HG03469 (cell line): ENCODE results near the gene SLC35G3.
A peak's percentile ranks its signal among the peaks of the same experiment; 100 is the strongest.
"Not testable (repeated sequence)": the region's sequence is repeated elsewhere in the genome, so short reads cannot be mapped to it uniquely, and the experiment has no call there.

ENCODE experiments used
- ATAC-seq: cut with Tn5 transposase; IDR thresholded peaks from one replicate; pipeline ENCODE4 v1.9.1; 2021; ENCODE audit warnings: mild to moderate bottlenecking, moderate library complexity, moderate number of reproducible peaks; ENCODE audit not compliant: unreplicated experiment

SLC35G3 gene

DNA sequence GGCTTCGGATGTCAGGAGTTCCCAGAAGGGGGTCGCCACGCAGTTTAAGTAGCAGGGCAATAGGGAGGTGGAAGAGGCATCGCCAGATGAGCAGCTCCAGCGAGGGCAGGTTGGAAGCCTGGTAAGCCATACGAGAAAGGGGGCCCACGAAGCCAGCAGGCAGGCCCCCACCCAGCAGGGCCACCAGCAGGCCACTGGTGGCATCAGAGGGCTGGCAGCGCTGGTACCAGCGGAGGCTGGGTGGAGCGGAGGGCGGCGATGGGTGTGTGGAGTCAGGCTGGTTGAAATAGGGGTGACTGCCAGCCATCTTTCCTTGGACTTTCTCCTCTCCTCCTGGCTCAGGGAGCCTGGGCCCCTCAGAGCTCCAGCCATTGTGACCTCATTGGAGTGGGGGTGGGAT is at the start of gene SLC35G3:
TSS of gene SLC35G3 (minus strand) at position 393 of the 400 bp plus-strand sequence. CDS start at position 307, 86 bp downstream.
- not testable (repeated sequence) for ATAC-seq

DNA sequence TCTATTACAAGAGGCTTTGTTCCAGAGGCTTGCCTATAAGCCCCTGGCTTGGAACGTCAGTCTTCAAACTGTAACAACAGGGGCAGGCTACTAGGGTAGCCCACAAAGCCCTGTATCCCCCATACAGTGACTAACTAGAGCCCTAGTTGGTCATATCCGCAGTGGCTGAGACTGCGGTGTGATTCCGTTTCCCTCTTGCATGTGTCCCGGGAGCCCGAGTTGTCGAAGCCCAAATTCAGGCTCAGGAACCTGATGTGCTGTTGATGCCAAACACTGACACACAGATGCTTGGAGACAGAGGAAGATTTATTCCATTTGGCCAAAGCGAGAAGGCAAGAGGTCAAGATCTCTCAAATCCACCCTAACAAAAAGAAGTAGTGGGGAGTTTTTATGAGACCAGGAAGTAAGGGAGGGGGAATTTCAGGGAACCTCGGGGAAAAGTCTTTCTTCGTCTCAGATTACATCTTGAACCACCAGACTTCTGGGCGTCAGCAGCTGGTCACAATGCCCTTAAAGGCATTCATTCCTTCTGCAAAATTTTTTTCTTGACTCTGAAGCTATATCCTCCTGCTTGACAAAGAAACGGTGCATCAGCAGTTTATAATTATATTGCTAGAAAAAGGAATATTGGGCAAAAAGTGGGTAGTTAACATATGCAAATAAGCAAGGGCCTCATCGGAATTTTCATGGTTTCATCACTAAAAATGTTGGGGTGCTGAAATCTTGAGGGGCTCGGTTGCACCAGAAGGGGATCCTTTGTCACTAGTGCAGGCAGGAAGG is 49.6 kb upstream of the SLC35G3 start:
- no peak for ATAC-seq

- peak; percentile 38 for ATAC-seq
Observed at GRCh38 chr17:35242805-35243560, 48.8 kb upstream of the SLC35G3 start, which contains the start of gene SLFN5. Gene SLFN5 (plus strand): TSS chr17:35243072. CDS start chr17:35258691, 15,619 bp downstream.

- peak; percentile 29 for ATAC-seq
Observed at GRCh38 chr17:35242158-35242804, 48.1 kb upstream of the SLC35G3 start.

DNA sequence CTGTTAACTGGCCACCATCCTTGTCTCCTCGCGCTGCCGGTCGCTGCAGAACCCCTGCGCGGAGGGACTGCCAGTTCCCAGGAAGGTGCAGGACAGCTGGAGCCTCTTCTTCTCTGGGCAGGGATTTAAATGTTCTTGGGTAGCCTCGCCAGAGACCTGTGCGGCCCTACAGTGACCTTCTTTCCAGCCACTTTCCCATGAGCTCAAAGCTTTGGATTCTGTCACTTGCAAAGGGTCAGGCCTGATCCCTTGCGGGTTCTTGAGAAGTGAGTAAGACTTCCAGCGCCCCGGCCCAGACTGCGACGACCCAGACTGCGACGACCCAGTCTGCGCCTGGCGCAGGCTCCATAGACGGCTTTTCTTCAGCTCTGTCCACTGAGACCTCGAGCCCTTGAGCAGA is 47.3 kb upstream of the SLC35G3 start:
- no peak for ATAC-seq

DNA sequence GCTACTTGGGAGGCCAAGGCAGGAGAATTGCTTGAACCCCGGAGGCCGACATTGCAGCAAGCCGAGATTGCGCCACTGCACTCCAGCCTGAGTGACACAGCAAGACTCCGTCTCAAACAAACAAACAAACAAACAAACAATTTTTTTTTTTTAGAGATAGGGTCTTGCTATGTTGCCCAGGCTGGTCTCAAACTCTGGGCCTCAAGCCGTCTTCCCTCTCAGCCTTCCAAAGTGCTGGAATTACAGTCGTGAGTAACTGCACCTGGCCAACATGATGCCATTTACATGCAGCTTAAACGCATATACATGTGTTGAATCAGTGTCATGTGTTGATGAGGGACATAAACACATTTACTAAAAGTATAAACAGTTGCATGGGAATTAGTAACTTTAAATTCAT is 46.7 kb upstream of the SLC35G3 start:
- no peak for ATAC-seq

DNA sequence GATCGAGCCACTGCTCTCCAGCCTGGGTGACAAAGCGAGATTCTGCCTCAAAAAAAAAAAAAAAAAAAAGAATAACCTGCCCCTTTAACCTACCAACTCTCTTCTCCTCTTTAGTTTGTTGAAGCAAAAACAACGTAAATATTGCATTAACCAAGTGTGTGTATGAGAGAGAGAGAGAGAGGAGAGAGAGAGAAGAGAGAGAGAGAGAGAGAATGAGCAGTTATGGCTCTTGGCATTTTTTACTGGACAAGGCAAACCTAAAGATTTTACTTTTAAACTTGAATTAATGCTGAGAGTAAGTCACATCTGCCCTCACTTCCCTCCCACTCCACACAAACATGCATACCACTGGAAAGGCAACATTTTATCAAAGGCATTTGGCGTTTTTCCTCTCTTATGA is 45.6 kb upstream of the SLC35G3 start:
- no peak for ATAC-seq

DNA sequence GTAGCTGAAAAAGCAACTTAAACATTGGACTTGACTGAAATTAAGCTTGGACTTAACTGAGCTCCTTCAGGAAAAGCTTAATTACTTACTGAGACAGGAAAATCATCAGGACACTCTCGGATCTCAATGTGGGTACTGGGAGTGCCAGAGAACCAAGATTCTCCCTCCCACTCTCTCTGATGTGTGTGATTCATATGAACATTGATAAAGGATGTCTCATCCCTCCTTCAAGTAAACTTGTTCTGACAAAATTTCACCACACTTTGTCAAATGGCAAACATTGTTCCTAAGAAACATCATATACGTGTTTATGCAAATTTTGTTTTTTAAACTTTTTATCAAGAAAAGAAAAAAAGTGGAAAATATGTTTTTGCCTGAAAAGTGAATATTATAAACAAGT is 44.6 kb upstream of the SLC35G3 start:
- no peak for ATAC-seq

- no peak for ATAC-seq
Observed at GRCh38 chr17:35236821-35237220, 42.6 kb upstream of the SLC35G3 start.

- no peak for ATAC-seq
Observed at GRCh38 chr17:35235917-35236316, 41.7 kb upstream of the SLC35G3 start.

DNA sequence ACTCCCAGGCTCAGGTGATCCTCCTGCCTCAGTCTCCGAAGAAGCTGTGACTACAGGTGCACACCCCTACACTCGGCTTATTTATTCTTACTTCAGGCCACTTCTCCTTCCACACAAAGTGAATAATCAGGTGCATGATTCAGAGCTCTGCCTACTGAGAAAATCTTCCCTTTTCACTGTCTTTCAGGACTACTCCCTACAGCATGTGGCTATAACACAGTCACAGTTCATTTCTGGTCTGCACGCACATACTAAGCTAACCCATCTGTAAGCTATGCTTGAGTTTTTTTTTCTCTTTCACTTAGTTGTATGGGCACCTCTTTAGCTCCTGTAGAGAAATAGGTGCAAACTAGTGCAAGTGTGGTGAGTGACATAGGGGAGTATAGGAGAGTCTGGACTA is 41.1 kb upstream of the SLC35G3 start:
- no peak for ATAC-seq

GRCh38 chr17:35234315-35234714 is 40.1 kb upstream of the SLC35G3 start:
- not testable (repeated sequence) for ATAC-seq

- no peak for ATAC-seq
Observed at GRCh38 chr17:35229638-35230037, 35.4 kb upstream of the SLC35G3 start.

GRCh38 chr17:35227546-35227945 is 33.4 kb upstream of the SLC35G3 start:
- no peak for ATAC-seq

GRCh38 chr17:35224436-35224835 is 30.2 kb upstream of the SLC35G3 start:
- ATAC-seq, result no peak

DNA sequence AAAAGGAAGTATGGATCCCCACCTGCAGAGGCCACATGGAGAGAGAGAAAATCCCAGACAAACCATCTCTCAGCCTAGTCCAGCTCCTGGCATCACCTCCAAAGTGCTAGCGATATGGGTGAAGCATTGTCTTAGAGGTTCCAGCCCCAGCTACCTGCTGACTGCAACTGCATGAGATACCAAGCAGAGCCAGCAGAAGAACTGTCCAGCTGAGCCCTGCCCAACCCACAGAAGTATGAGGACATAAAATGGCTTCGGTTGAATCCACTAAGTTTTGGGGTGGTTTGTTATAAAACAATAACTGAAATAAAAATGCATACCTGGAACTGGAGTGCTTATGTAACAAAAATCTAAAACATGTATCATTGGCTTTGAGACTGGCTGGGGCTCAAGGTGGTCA is 28.3 kb upstream of the SLC35G3 start:
- no peak for ATAC-seq

- ATAC-seq, result no peak
Observed at GRCh38 chr17:35218915-35219314, 24.7 kb upstream of the SLC35G3 start.

DNA sequence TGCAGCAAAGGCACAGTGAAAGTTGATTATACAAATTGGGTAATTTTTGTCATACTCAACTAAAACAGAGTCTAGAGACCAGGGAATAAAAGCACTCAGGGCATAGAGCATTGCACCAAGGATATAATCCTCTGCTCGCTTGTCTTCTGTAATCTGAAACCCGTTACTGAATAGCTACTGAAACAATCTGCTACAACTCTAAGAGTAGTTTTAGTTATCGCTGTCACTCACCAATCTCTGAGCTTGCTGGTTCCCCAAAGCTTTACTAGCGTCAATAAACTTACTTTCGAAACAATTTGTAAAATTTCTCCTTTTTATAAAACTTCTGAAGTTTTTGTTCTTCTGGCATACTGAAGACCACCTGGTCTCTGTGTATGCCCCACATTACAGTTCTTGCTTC is 22.9 kb upstream of the SLC35G3 start:
- no peak for ATAC-seq

DNA sequence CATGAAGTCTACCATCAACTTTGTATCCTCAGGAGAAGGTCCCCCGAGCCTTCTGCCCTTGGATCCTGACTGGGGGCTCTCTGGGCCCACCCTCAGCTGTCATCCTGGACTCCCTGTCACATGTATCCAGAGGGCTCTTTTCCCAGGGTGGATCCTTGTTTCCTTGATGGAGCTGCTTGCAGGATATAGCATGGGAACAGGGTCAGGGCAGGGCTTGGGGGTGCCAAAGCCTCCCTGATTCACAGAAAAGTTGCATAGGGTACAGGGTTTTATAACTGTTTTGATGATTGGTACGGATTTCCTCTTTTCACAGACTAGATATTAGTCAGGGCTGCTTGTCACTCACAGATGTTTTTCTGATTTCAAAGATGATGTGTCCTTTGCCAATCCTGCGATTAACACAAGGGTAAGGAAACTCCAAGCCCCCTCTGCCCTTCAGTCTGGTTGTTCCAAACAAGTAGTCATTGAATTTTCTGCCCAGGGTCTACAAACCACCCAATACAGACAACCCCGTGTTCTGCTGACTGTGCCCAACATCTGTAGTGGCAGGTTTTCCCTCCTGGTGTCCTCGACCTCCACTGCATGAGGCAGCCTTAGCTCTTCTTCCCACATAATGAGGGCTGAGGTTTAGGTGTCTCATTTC is 20.6 kb upstream of the SLC35G3 start:
- no peak for ATAC-seq

GRCh38 chr17:35214192-35214591 is 20.0 kb upstream of the SLC35G3 start:
- no peak for ATAC-seq

- ATAC-seq, result no peak
Observed at GRCh38 chr17:35213412-35213940, 19.3 kb upstream of the SLC35G3 start.
